ENCODE results near the gene COLEC12.

DNA sequence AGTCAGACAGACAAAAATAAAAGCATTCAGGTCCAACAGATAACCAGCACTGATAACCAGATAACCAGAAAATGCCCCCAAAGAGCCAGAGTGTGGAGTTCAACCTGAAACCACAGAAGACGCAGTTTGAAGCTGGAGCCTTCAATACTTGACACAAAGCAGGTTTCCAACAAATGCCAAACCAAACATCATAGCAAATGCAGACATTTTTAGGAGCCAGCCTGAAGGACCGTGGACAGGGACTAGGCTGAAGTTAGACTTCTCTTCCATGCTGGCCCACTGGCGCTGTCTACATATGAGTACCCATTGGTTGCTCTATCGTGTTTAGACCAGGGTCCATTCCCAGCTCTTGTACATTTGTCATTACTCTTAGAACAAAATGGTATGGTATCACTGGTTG, 9.9 kb downstream of the COLEC12 start:
- TF ChIP-seq EZH2 (IDR thresholded peaks at IDR 0.05; ENCODE audit: insufficient read depth, poor library complexity, severe bottlenecking) = no peak
- no peak for TF ChIP-seq EZH2phosphoT487 (IDR thresholded peaks at IDR 0.05; ENCODE audit: insufficient read depth, low read depth)

All from GM23248 (cell line).